PC-9 (cell line): ENCODE data around the gene LYZL2. TPM values are rescaled to one million over a fixed set of nuclear protein-coding genes. Genes with fewer than 3 reads are reported as not detected.
"Not testable (repeated sequence)": the region's sequence is repeated elsewhere in the genome, so short reads cannot be mapped to it uniquely, and the experiment has no call there.

Experiments used
- BruUV-seq: library from RNA; stranded (reverse); fragments of 400-500 nt; replicated peaks from 2 replicates; lab custom pipeline; 2021; lab: Mats Ljungman, UMichigan
- CTCF ChIA-PET: fragments of 300-600 bp; sonication (Branson Sonifier 250); formaldehyde crosslinking; loops from one replicate; lab custom pipeline; 2022; ENCODE audit warnings: antibody characterized with exemption; lab: Charles Lee
- POLR2A ChIA-PET: fragments of 300-600 bp; sonication (Branson Sonifier 250); formaldehyde crosslinking; loops from one replicate; lab custom pipeline; 2022; ENCODE audit warnings: antibody characterized with exemption; ENCODE audit not compliant: unreplicated experiment; lab: Charles Lee
- DNase-seq, 2 experiments: peaks; one replicate each; pipeline versions ENCODE4 v3.0.0 to v3.0.0-alpha.2; 2015 to 2022; ENCODE audit warnings: mixed read lengths in 1 of 2
- H2AFZ ChIP-seq: fragments of 200-600 bp; sonication (generic); 2 replicates; pipeline ENCODE4 v1.8.1; 2017; ENCODE audit warnings: antibody characterized with exemption
- H3F3A ChIP-seq: fragments of 200-600 bp; sonication (generic); 2 replicates; pipeline ENCODE4 v1.8.1; 2017; ENCODE audit warnings: antibody characterized with exemption, mild to moderate bottlenecking, low read depth; ENCODE audit not compliant: insufficient read depth
- H3K27ac ChIP-seq: fragments of 200-600 bp; sonication (generic); 2 replicates; pipeline ENCODE4 v1.6.1; 2016; ENCODE audit warnings: mixed run types
- H3K27me3 ChIP-seq: fragments of 200-600 bp; sonication (generic); 2 replicates; pipeline ENCODE4 v1.6.1; 2016; ENCODE audit warnings: low read depth, mixed run types; ENCODE audit not compliant: insufficient read depth
- H3K36me3 ChIP-seq: fragments of 200-600 bp; sonication (generic); 2 replicates; pipeline ENCODE4 v1.6.1; 2016; ENCODE audit warnings: low read depth, mixed run types
- H3K4me1 ChIP-seq: fragments of 200-600 bp; sonication (generic); replicated peaks from 2 replicates; pipeline ENCODE4 v1.6.1; 2016; ENCODE audit warnings: mixed run types; ENCODE audit not compliant: insufficient read depth
- H3K4me2 ChIP-seq: fragments of 200-600 bp; sonication (generic); 2 replicates; pipeline ENCODE4 v1.6.1; 2017; ENCODE audit warnings: mixed run types
- H3K4me3 ChIP-seq: fragments of 200-600 bp; sonication (generic); 2 replicates; pipeline ENCODE4 v1.6.1; 2016; ENCODE audit warnings: mixed run types
- H3K79me2 ChIP-seq: fragments of 200-600 bp; sonication (generic); 2 replicates; pipeline ENCODE4 v1.6.1; 2017; ENCODE audit warnings: low read depth, mixed run types
- H3K9me2 ChIP-seq: fragments of 200-600 bp; sonication (generic); 2 replicates; pipeline ENCODE4 v1.8.1; 2017; ENCODE audit warnings: mild to moderate bottlenecking; ENCODE audit not compliant: insufficient read depth
- H3K9me3 ChIP-seq: fragments of 200-600 bp; sonication (generic); 2 replicates; pipeline ENCODE4 v1.8.1; 2016; ENCODE audit warnings: low read depth; ENCODE audit not compliant: insufficient read depth
- H4K20me1 ChIP-seq: fragments of 200-600 bp; sonication (generic); 2 replicates; pipeline ENCODE4 v1.8.1; 2017; ENCODE audit not compliant: insufficient read depth
- EZH2 ChIP-seq: fragments of 200-600 bp; sonication (generic); IDR thresholded peaks from 2 replicates; pipeline ENCODE4 v1.8.0; 2017; ENCODE audit warnings: antibody characterized with exemption, low read depth
- intact Hi-C: fragments of 100-400 bp; cut with micrococcal nuclease; formaldehyde crosslinking; loops from one replicate; pipeline ENCODE4 v1.10.0; 2022; ENCODE audit not compliant: unreplicated experiment
- total RNA-seq: library from RNA; stranded (reverse); gene quantifications from 2 replicates; pipeline ENCODE4 v1.2.3, GENCODE V29; 2021
- TF ChIP-seq, protein P1 (sequence below): fragments of 200-600 bp; sonication (generic); conservative IDR thresholded peaks from 2 replicates; pipeline ENCODE4 v1.6.1; 2017; ENCODE audit warnings: mixed run types, antibody characterized with exemption, mild to moderate bottlenecking, moderate library complexity

The LYZL2 gene
- total RNA-seq, 1 experiment from 2014 or later: not detected

DNA sequence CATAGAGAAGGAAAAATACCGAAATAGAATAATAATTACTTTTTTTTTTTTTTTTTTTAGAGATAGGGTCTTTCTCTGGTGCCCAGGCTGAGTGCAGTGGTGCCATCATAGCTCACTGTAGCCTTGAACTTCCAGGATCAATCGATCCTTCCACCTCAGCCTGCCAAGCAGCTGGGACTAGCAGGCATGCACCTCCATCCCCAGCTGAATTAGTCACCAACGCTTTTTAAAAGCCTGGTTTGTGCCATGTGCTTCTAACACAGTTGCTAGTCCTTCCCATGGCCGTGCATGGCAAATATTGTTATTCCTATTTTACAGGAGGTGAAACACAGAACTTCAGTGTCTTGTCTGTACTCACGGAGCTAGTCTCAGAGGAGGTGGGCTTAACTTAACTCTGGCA lies 23.2 kb downstream of the LYZL2 start:
- Histone ChIP-seq H3K4me2 (peak overlapping the region; percentile 63), H3K36me3 (no peaks in the 10 kb centered on the region), H3K9me2 (no peaks in the 10 kb centered on the region), H2AFZ (no peak overlapping the region), H3K9me3 (no peaks in the 10 kb centered on the region), H3K79me2 (no peaks in the 10 kb centered on the region), H3K27me3 (no peaks in the 10 kb centered on the region), H3F3A (peaks cover 19% of the 10 kb centered on the region; the same call in 1 of the 2 replicates), H3K27ac (peak overlapping the region; percentile 63), H4K20me1 (no peaks in the 10 kb centered on the region), H3K4me1 (peaks cover 28% of the 10 kb centered on the region), H3K4me3 (no peak overlapping the region)
- ChIA-PET CTCF (interaction anchor here (0.6 to 1.9 kb wide), 3 partner anchors 33 to 245 kb away, joined by 5 to 8 read pairs (median 7); no protein-coding TSS in a partner anchor), POLR2A (no interaction called here)
- intact Hi-C loops: no loop called here
- DNase-seq: no peak
- BruUV-seq: no TSS peak
- TF ChIP-seq, protein P1, sequence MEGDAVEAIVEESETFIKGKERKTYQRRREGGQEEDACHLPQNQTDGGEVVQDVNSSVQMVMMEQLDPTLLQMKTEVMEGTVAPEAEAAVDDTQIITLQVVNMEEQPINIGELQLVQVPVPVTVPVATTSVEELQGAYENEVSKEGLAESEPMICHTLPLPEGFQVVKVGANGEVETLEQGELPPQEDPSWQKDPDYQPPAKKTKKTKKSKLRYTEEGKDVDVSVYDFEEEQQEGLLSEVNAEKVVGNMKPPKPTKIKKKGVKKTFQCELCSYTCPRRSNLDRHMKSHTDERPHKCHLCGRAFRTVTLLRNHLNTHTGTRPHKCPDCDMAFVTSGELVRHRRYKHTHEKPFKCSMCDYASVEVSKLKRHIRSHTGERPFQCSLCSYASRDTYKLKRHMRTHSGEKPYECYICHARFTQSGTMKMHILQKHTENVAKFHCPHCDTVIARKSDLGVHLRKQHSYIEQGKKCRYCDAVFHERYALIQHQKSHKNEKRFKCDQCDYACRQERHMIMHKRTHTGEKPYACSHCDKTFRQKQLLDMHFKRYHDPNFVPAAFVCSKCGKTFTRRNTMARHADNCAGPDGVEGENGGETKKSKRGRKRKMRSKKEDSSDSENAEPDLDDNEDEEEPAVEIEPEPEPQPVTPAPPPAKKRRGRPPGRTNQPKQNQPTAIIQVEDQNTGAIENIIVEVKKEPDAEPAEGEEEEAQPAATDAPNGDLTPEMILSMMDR: no peak
- TF ChIP-seq EZH2: no peak

DNA sequence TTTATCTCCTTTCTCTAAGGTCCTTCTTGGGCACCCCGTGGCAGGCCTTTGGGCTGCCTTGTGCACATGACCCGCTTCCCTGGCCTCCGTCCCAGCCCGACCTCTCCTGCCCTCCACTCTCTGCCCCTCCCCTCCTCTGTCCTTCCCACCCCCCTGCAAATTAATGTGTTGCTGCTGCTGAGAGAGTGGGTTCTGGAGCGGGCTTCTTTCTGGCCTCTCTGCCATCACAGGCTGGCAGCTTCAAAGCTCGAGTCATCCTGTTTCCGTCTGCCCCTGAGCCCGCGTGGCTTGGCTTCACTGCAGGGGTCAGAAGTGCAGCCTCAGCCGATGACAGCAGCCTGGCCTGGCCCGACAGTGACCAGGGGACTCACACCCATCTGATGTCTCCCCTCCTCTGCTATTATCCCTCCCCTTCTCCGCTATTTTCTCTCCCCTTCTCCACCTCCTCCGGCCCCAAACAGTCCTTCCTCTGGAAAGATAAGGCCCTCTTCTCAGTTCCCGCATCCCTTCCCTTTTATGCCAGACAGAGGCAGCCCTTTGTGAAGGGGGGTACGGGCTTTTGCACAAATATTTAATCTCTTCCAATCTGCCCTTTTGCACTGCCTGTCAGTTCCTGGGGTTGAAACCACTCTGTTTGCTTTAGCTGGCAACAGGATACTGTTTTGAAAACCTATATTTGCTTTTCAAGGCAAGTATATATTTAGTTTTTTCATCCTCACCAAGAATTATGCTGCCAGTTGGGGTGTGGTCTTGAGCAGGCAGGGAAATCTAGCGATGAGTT lies 24.0 kb downstream of the LYZL2 start:
- BruUV-seq, H4K20me1 ChIP-seq, H3K9me2 ChIP-seq, H3K9me3 ChIP-seq, H3K4me3 ChIP-seq, intact Hi-C loops, H3K36me3 ChIP-seq, H3K79me2 ChIP-seq, H3K27me3 ChIP-seq: not testable (repeated sequence)
- H3F3A ChIP-seq: peaks cover 19% of the 10 kb centered on the region; the same call in 1 of the 2 replicates
- ChIA-PET CTCF (interaction anchor here (0.7 to 1.9 kb wide), 3 partner anchors 15 to 244 kb away, joined by 3 to 8 read pairs (median 7); no protein-coding TSS in a partner anchor), POLR2A (interaction anchor here (0.6 kb wide), 1 partner anchor 131 kb away, joined by 3 read pairs; no protein-coding TSS in a partner anchor)
- peak overlapping the region; percentile 63 for H3K27ac ChIP-seq
- 0 out of 2 replicates have a peak overlapping the region, but pooled peaks have one; percentile 27 for H2AFZ ChIP-seq
- H3K4me2 ChIP-seq: peak overlapping the region; percentile 63
- peaks cover 28% of the 10 kb centered on the region for H3K4me1 ChIP-seq
- peak; percentile 47 to 86 for DNase-seq

DNA sequence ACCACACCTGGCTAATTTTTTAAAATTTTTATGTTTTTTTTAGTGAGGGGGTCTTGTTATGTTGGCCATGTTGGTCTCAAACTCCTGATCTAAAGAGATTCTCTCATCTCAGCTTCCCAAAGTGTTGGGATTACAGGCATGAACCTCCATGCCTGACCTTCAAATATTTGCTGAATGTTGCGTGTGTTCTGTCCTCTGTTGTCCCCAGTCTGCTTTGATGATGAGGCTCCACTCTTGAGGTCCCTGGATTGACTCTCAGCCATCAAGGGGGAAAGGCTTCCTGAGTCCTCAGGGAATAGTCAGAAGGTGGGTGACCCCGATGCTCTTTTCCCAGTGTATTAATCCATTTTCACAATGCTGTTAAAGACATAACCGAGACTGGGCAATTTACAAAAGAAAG lies 26.0 kb downstream of the LYZL2 start:
- H3K9me3 ChIP-seq: no peaks in the 10 kb centered on the region
- CTCF ChIA-PET: no interaction called here
- BruUV-seq: no TSS peak
- H4K20me1 ChIP-seq: no peaks in the 10 kb centered on the region
- H3K27ac ChIP-seq: no peak overlapping the region
- intact Hi-C loops: no loop called here
- no peaks in the 10 kb centered on the region for H3K27me3 ChIP-seq
- POLR2A ChIA-PET: no interaction called here
- H3K4me2 ChIP-seq: no peak overlapping the region
- peaks cover 19% of the 10 kb centered on the region; the same call in 1 of the 2 replicates for H3F3A ChIP-seq
- H3K9me2 ChIP-seq: no peaks in the 10 kb centered on the region
- no peak overlapping the region for H3K4me3 ChIP-seq
- DNase-seq: no peak
- no peak overlapping the region for H2AFZ ChIP-seq
- no peaks in the 10 kb centered on the region for H3K36me3 ChIP-seq
- H3K79me2 ChIP-seq: no peaks in the 10 kb centered on the region
- TF ChIP-seq EZH2: no peak
- TF ChIP-seq, protein P1: no peak
- H3K4me1 ChIP-seq: peaks cover 28% of the 10 kb centered on the region
